ENCODE measurements around the gene AIFM3. TPM values are rescaled to one million over a fixed set of nuclear protein-coding genes. Genes with fewer than 3 reads are reported as not detected.

AIFM3 gene
- total RNA-seq, 1 experiment from 2014 or later: not detected

DNA sequence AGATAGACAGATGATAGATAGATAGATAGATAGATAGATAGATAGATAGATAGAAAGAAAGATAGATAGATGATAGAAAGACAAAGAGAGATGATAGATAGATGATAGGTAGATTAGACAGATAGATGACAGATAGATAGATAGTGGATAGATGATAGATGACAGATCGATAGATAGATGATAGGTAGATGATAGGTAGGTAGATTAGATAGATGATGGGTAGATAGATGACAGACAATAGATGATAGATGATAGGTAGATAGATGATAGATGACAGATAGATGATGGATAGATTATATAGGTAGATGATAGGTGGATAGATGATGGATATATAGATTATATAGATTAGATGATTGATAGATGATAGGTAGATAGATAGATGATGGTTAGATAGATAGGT lies 19.3 kb downstream of the AIFM3 start:
- no peak overlapping the region for H3K4me3 ChIP-seq (ENCODE audit: low read length)
- H3K9me3 ChIP-seq (ENCODE audit: low read length): no peaks in the 10 kb centered on the region
- no peak overlapping the region for H3K27ac ChIP-seq (ENCODE audit: low read length)
- H2AFZ ChIP-seq (ENCODE audit: low read length): no peak overlapping the region
- H3K4me2 ChIP-seq (ENCODE audit: low read depth, low read length, poor library complexity, severe bottlenecking): no peak overlapping the region
- H3K4me1 ChIP-seq (ENCODE audit: low read length): peaks cover 12% of the 10 kb centered on the region
- no peak for DNase-seq
- no peaks in the 10 kb centered on the region for H4K20me1 ChIP-seq (ENCODE audit: insufficient read depth, low read depth, low read length)
- no peak overlapping the region for H3K9ac ChIP-seq (ENCODE audit: low read length)
- H3K9me2 ChIP-seq (replicated peaks; ENCODE audit: insufficient read depth, low read length): no peaks in the 10 kb centered on the region
- H3K27me3 ChIP-seq (ENCODE audit: low read length): no peaks in the 10 kb centered on the region
- H3K79me2 ChIP-seq (ENCODE audit: low read length): peaks cover 24% of the 10 kb centered on the region
- peaks cover 4% of the 10 kb centered on the region; the same call in 1 of the 2 replicates for H3K36me3 ChIP-seq (ENCODE audit: insufficient read depth, low read length)

DNA sequence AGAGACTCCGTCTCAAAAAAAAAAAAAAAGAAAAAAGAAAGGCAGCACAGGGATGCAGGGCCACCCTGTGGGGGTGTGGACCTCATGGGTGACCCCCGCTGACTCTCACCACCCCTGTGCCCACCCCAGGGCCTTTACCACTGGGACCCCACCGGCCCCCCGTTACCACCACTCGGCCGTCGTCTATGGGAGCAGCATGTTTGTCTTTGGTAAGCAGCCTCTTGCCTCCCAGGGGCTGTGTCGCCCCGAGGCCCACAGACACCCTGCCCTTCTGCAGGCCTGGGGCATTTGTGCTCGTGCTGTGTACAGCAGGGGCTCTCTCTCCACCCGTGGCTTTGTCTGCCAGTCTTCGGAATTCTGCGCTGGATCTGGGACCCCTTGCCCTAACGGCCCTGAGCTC lies 20.3 kb downstream of the AIFM3 start:
- Histone ChIP-seq H3K9ac (ENCODE audit: low read length) (no peak overlapping the region), H4K20me1 (ENCODE audit: insufficient read depth, low read depth, low read length) (no peaks in the 10 kb centered on the region), H3K4me2 (ENCODE audit: low read depth, low read length, poor library complexity, severe bottlenecking) (no peak overlapping the region), H3K9me2 (replicated peaks; ENCODE audit: insufficient read depth, low read length) (no peaks in the 10 kb centered on the region), H3K9me3 (ENCODE audit: low read length) (no peaks in the 10 kb centered on the region), H3K36me3 (ENCODE audit: insufficient read depth, low read length) (peaks cover 4% of the 10 kb centered on the region; the same call in 1 of the 2 replicates), H3K4me3 (ENCODE audit: low read length) (no peak overlapping the region), H3K27ac (ENCODE audit: low read length) (no peak overlapping the region), H3K4me1 (ENCODE audit: low read length) (peaks cover 9% of the 10 kb centered on the region), H3K27me3 (ENCODE audit: low read length) (no peaks in the 10 kb centered on the region), H2AFZ (ENCODE audit: low read length) (no peak overlapping the region), H3K79me2 (ENCODE audit: low read length) (peaks cover 19% of the 10 kb centered on the region)
- DNase-seq: no peak

DNA sequence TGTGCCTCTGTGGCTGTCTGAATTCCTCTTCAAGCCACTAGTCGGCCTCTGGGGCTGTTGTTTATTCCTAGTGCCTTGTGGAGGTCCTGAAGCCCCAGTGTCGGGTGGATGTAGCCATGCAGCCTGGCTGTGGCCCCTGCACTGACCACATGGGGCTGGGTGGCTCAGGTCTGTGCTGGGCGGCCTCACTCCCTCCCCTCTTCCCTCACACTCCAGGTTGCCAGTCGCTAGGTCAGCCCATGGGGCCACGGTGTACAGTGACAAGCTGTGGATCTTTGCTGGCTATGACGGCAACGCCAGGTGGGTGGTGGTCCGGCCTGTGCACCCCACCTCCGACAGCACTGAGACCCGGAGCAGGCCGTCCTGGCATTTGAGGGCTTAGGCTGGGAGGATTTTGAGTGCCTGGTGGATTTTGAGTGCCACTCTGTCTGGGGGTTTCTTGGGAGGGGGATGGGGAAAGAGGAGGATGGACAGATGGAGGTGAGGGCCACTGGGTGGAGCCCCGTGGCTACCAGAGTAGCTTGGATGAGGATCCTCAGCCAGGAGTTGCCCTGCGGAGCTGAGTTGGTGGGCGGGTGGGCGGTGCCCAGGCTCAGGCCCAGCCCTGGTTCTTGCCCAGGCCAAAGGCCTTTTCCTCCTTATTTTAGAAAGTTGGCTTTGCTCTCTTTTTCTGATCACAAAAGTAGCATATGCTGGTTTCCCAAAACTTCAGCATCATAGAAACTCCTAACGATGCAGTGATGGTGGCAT lies 21.7 kb downstream of the AIFM3 start:
- Histone ChIP-seq H3K79me2 (ENCODE audit: low read length) (peaks cover 5% of the 10 kb centered on the region; the same call in 1 of the 2 replicates), H3K4me3 (ENCODE audit: low read length) (no peak overlapping the region), H3K27ac (ENCODE audit: low read length) (no peak overlapping the region), H3K4me1 (ENCODE audit: low read length) (no peaks in the 10 kb centered on the region), H2AFZ (ENCODE audit: low read length) (no peak overlapping the region), H3K9ac (ENCODE audit: low read length) (no peak overlapping the region), H3K4me2 (ENCODE audit: low read depth, low read length, poor library complexity, severe bottlenecking) (no peak overlapping the region), H4K20me1 (ENCODE audit: insufficient read depth, low read depth, low read length) (no peaks in the 10 kb centered on the region), H3K9me3 (ENCODE audit: low read length) (no peaks in the 10 kb centered on the region), H3K9me2 (replicated peaks; ENCODE audit: insufficient read depth, low read length) (no peaks in the 10 kb centered on the region), H3K36me3 (ENCODE audit: insufficient read depth, low read length) (peaks cover 4% of the 10 kb centered on the region; the same call in 1 of the 2 replicates), H3K27me3 (ENCODE audit: low read length) (no peaks in the 10 kb centered on the region)
- DNase-seq: no peak

DNA sequence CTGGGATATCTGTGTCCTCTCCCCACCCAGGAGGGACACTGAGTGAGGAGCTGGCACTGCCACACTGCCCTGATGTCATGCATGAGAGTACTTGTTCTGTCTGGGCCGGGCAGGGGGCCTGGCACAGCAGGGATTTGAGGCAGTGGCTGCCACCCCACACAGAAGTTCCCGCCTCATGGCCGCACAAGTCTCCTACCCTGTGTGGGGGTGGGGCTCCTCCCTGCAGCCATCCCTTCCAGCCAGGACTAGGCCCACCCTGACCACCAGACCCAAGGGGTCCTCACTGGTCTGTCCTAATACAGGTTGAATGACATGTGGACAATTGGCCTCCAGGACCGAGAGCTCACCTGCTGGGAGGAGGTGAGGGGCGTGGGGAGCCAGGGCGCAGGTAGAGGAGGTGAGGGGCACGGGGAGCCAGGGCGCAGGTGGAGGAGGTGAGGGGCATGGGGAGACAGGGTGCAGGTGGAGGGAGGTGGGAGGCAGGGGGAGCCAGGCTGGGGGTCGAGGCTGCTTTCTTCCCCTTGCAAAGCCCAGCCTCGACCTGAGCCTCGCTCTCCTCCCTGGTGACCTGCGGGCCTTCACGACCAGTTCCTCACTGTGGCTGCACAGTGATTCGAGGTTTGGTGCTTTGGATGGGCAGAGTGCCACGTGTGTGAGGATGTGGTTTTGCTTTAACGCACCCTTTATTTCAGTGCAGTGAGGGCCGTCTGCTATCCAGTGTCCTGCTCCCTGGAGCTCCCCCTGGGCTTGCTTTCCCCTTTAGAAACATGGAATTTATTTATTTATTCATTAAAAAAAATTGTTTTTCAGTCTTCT lies 22.5 kb downstream of the AIFM3 start:
- Histone ChIP-seq H3K4me2 (ENCODE audit: low read depth, low read length, poor library complexity, severe bottlenecking) (no peak overlapping the region), H3K9me3 (ENCODE audit: low read length) (no peaks in the 10 kb centered on the region), H3K27me3 (ENCODE audit: low read length) (no peaks in the 10 kb centered on the region), H3K9ac (ENCODE audit: low read length) (no peak overlapping the region), H3K9me2 (replicated peaks; ENCODE audit: insufficient read depth, low read length) (no peaks in the 10 kb centered on the region), H3K36me3 (ENCODE audit: insufficient read depth, low read length) (peaks cover 4% of the 10 kb centered on the region; the same call in 1 of the 2 replicates), H2AFZ (ENCODE audit: low read length) (no peak overlapping the region), H3K27ac (ENCODE audit: low read length) (no peak overlapping the region), H3K4me1 (ENCODE audit: low read length) (no peaks in the 10 kb centered on the region), H3K79me2 (ENCODE audit: low read length) (no peaks in the 10 kb centered on the region), H4K20me1 (ENCODE audit: insufficient read depth, low read depth, low read length) (no peaks in the 10 kb centered on the region), H3K4me3 (ENCODE audit: low read length) (no peak overlapping the region)
- DNase-seq: no peak

DNA sequence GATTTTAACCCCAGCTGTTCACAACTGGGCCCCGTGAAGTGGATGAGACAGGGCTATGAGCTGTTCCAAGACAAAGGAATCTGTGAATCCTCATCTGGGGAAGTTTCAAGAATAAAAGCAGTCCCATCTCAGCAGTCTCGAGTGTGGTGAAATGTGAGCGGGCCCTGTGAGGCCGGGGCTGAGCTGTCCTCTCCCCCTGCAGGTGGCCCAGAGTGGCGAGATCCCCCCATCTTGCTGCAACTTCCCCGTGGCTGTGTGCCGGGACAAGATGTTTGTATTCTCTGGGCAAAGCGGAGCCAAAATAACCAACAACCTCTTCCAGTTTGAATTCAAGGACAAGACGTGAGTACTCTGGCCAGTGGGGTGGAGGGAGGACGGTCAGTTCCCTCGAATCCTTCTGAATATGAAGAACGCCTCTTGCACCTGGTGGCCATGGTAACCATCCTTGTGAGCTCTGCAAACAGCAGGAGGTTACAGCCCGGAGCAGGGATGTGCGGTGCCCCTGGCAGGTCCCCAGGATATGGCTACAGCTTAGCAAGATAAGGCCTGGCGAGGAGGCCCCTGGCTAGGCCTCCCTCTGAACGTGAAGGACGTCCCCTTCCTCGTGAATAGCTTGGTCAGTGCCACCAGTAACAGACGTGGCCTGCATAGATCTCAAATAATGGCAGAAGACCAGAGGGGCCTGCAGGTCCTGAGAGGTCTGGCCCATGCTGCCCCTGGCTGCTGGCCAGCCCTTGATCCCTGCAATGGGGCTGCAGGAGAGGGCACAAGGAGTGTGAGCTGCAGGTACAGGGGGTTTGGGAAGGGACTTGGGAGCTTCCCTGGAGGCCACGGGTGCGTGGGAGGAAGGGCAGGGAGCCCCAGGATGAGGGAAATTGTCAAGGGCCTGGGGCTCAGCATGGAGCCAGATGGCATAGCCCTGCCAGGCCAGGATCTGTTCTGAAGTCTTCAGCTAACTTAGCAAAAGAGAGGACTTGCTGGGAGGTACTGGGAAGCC lies 23.4 kb downstream of the AIFM3 start:
- no peak overlapping the region for H3K9ac ChIP-seq (ENCODE audit: low read length)
- H3K9me2 ChIP-seq (replicated peaks; ENCODE audit: insufficient read depth, low read length): no peaks in the 10 kb centered on the region
- H3K36me3 ChIP-seq (ENCODE audit: insufficient read depth, low read length): peaks cover 4% of the 10 kb centered on the region; the same call in 1 of the 2 replicates

DNA sequence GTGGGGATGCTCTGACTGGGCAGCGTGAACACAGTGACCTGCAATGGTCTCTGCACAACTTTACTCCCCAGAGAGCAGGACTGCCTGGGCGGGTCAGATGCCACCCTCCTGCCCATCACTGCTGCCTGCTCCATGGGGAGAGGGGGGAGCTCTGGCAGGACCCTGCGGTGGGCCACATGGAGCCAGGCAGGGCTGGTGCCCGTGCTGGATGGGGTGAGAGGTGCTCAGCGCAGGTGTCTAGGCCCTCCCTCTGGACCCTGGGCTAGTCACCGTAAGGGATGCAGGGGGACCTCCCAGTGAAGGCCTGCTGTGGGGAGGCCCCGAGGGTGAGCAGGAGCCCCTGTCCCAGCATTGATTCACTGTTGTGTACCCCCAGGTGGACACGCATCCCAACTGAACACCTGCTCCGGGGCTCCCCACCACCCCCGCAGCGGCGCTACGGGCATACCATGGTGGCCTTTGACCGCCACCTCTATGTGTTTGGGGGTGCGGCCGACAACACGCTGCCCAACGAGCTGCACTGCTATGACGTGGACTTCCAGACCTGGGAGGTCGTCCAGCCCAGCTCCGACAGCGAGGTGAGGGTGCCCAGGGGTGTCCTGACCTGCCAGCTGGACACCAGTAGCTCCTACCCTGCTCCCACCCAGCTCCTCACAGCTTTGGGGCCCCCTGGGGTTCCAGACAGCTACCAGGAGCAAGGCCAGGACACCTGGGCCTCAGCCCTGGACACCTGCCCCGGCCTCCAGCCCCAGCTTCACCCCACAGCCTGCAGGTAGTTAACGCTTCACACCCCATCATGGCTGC lies 24.4 kb downstream of the AIFM3 start:
- H3K9me2 ChIP-seq (replicated peaks; ENCODE audit: insufficient read depth, low read length): no peaks in the 10 kb centered on the region
- H3K36me3 ChIP-seq (ENCODE audit: insufficient read depth, low read length): no peaks in the 10 kb centered on the region; the same call in 1 of the 2 replicates
- H2AFZ ChIP-seq (ENCODE audit: low read length): no peak overlapping the region
- no peaks in the 10 kb centered on the region for H3K9me3 ChIP-seq (ENCODE audit: low read length)
- no peaks in the 10 kb centered on the region for H3K79me2 ChIP-seq (ENCODE audit: low read length)
- no peaks in the 10 kb centered on the region for H4K20me1 ChIP-seq (ENCODE audit: insufficient read depth, low read depth, low read length)
- no peak for DNase-seq
- no peaks in the 10 kb centered on the region for H3K4me1 ChIP-seq (ENCODE audit: low read length)
- H3K27ac ChIP-seq (ENCODE audit: low read length): no peak overlapping the region
- no peak overlapping the region for H3K4me2 ChIP-seq (ENCODE audit: low read depth, low read length, poor library complexity, severe bottlenecking)
- H3K9ac ChIP-seq (ENCODE audit: low read length): no peak overlapping the region
- no peak overlapping the region for H3K4me3 ChIP-seq (ENCODE audit: low read length)
- no peaks in the 10 kb centered on the region for H3K27me3 ChIP-seq (ENCODE audit: low read length)

More for the DNA sequence above, 23.4 kb downstream of the AIFM3 start:
- Histone ChIP-seq H3K4me1 (ENCODE audit: low read length) (no peaks in the 10 kb centered on the region), H3K27me3 (ENCODE audit: low read length) (no peaks in the 10 kb centered on the region), H4K20me1 (ENCODE audit: insufficient read depth, low read depth, low read length) (no peaks in the 10 kb centered on the region), H2AFZ (ENCODE audit: low read length) (no peak overlapping the region), H3K79me2 (ENCODE audit: low read length) (no peaks in the 10 kb centered on the region), H3K4me2 (ENCODE audit: low read depth, low read length, poor library complexity, severe bottlenecking) (no peak overlapping the region), H3K4me3 (ENCODE audit: low read length) (no peak overlapping the region), H3K9me3 (ENCODE audit: low read length) (no peaks in the 10 kb centered on the region), H3K27ac (ENCODE audit: low read length) (no peak overlapping the region)
- no peak for DNase-seq

DNA sequence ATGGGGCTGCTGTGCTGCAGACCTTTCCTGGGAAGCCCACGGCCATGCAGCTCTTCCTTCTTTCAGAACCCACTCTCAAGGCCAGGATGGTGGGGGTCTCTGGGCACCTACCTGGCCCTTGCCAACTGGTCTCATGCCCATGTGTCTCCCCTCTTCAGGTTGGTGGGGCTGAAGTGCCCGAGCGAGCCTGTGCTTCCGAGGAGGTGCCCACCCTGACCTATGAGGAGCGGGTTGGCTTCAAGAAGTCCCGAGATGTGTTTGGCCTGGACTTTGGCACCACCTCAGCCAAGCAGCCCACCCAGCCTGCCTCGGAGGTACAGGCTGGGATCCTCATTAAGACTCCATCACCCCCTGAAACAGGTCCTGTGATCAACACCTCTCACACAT lies 25.0 kb downstream of the AIFM3 start:
- no peaks in the 10 kb centered on the region for H4K20me1 ChIP-seq (ENCODE audit: insufficient read depth, low read depth, low read length)
- no peaks in the 10 kb centered on the region for H3K9me2 ChIP-seq (replicated peaks; ENCODE audit: insufficient read depth, low read length)
- H3K4me1 ChIP-seq (ENCODE audit: low read length): no peaks in the 10 kb centered on the region
- H3K79me2 ChIP-seq (ENCODE audit: low read length): no peaks in the 10 kb centered on the region
- no peak overlapping the region for H3K4me2 ChIP-seq (ENCODE audit: low read depth, low read length, poor library complexity, severe bottlenecking)
- no peaks in the 10 kb centered on the region for H3K36me3 ChIP-seq (ENCODE audit: insufficient read depth, low read length)
- no peaks in the 10 kb centered on the region for H3K27me3 ChIP-seq (ENCODE audit: low read length)
- no peak for DNase-seq
- no peak overlapping the region for H2AFZ ChIP-seq (ENCODE audit: low read length)
- H3K9me3 ChIP-seq (ENCODE audit: low read length): no peaks in the 10 kb centered on the region
- no peak overlapping the region for H3K27ac ChIP-seq (ENCODE audit: low read length)
- H3K4me3 ChIP-seq (ENCODE audit: low read length): no peak overlapping the region
- no peak overlapping the region for H3K9ac ChIP-seq (ENCODE audit: low read length)

All from Karpas-422 (cell line).